Left cardiac atrium (tissue), 4 donors: ENCODE results near the gene CDC42SE2. TPM values are rescaled to one million over a fixed set of nuclear protein-coding genes. Genes with fewer than 3 reads are reported as not detected.
A peak's percentile ranks its signal among the peaks of the same experiment; 100 is the strongest.

Experiments used
- ATAC-seq, 2 donors: fragments of 200-7000 bp; cut with Tn5 transposase; one replicate each; pipeline ENCODE4 v1.9.1; 2020; ENCODE audit warnings: mild to moderate bottlenecking in 2 of 2, moderate library complexity in 2 of 2
- DNase-seq: peaks from one replicate; pipeline ENCODE4 v3.0.0-alpha.2; 2020
- intact Hi-C, 2 donors: fragments of 100-400 bp; cut with DNase I; formaldehyde crosslinking; loops; one replicate each; pipeline versions ENCODE4 v1.14.1 to v1.15.1; 2022 to 2023
- total RNA-seq, 2 donors: library from RNA; stranded (reverse); fragmentation: NEBNext Ultra II Directional; extraction: Animal tissue kit (Norgen Biotek cat#: 25700); gene quantifications; one replicate each; pipeline ENCODE4 v1.2.1, GENCODE V29; 2021
- donor health status: DM: no; HTN: yes; CAD: no.
- donor health status: DM: no; HTN: yes; CAD: no; lungs with severe emphysema.
- donor health status: DM: yes; HTN: yes; CAD: no.
- donor health status: Dilated cardiomyopathy.

The CDC42SE2 gene
- total RNA-seq, 2 donors from 2014 or later: 12.8 to 15.4 TPM

GRCh38 chr5:131406076-131406475, 142.2 kb downstream of the CDC42SE2 start:
- intact Hi-C loops: no loop called here
- DNase-seq (no peak), ATAC-seq (no peak)

GRCh38 chr5:131406975-131407638, 143.3 kb downstream of the CDC42SE2 start:
- ATAC-seq: peak in 1 of 2 donors; percentile 30
- intact Hi-C loops: no loop called here
- DNase-seq: no peak

- ATAC-seq: no peak
- DNase-seq: no peak
- intact Hi-C loops: loop anchor here in 1 of 2 donors (10.0 kb wide), 1 partner anchor 239 kb away; the partner anchor contains the start of gene LYRM7
Observed at GRCh38 chr5:131413605-131414559, 150.0 kb downstream of the CDC42SE2 start.

- intact Hi-C loops: loop anchor here in 1 of 2 donors (10.0 kb wide), 1 partner anchor 242 kb away; the partner anchor contains the start of gene LYRM7
- ATAC-seq (no peak), DNase-seq (no peak)
Observed at GRCh38 chr5:131416729-131417128, 152.9 kb downstream of the CDC42SE2 start.

GRCh38 chr5:131417240-131417869, 153.5 kb downstream of the CDC42SE2 start:
- intact Hi-C loops: loop anchor here in 1 of 2 donors (10.0 kb wide), 1 partner anchor 243 kb away; the partner anchor contains the start of gene LYRM7
- ATAC-seq: peak in 1 of 2 donors; percentile 56
- DNase-seq: peak; percentile 81

GRCh38 chr5:131418846-131419245, 155.0 kb downstream of the CDC42SE2 start:
- DNase-seq (no peak), ATAC-seq (no peak)
- intact Hi-C loops: loop anchor here in 1 of 2 donors (10.0 kb wide), 1 partner anchor 244 kb away; the partner anchor contains the start of gene LYRM7

GRCh38 chr5:131419877-131420276, 156.0 kb downstream of the CDC42SE2 start:
- DNase-seq: no peak
- intact Hi-C loops: loop anchor here in 1 of 2 donors (10.0 kb wide), 1 partner anchor 245 kb away; the partner anchor contains the start of gene LYRM7
- ATAC-seq: no peak

GRCh38 chr5:131423056-131423455, 159.2 kb downstream of the CDC42SE2 start:
- intact Hi-C loops: no loop called here
- ATAC-seq (peak in 1 of 2 donors; percentile 23), DNase-seq (no peak)

- intact Hi-C loops: no loop called here
- ATAC-seq (peak in 1 of 2 donors; percentile 43), DNase-seq (no peak)
Observed at GRCh38 chr5:131426011-131426410, 162.2 kb downstream of the CDC42SE2 start.

- no peak for DNase-seq
- intact Hi-C loops: no loop called here
- ATAC-seq: peak in 1 of 2 donors; percentile 29
Observed at GRCh38 chr5:131430794-131431193, 166.9 kb downstream of the CDC42SE2 start.

GRCh38 chr5:131431794-131432193, 167.9 kb downstream of the CDC42SE2 start:
- intact Hi-C loops: no loop called here
- ATAC-seq: no peak
- no peak for DNase-seq

- intact Hi-C loops: no loop called here
- DNase-seq (no peak), ATAC-seq (no peak)
Observed at GRCh38 chr5:131433109-131433508, 169.3 kb downstream of the CDC42SE2 start.

GRCh38 chr5:131436081-131436480, 172.2 kb downstream of the CDC42SE2 start:
- ATAC-seq: peak in 1 of 2 donors; percentile 26
- intact Hi-C loops: no loop called here
- no peak for DNase-seq

GRCh38 chr5:131441184-131441583, 177.3 kb downstream of the CDC42SE2 start:
- intact Hi-C loops: no loop called here
- ATAC-seq: peak in 1 of 2 donors; percentile 44
- no peak for DNase-seq

Other genes starting within 250 kb of the CDC42SE2 start
- 100 to 1,000 TPM; 142 to 172 TPM for gene HINT1, start 98.8 kb upstream of the CDC42SE2 start, total RNA-seq
- gene LYRM7, start 93.1 kb upstream of the CDC42SE2 start, total RNA-seq: 10 to 100 TPM; 16.8 to 18.9 TPM